Calu3 (cell line): ENCODE results near the gene OAS1. TPM values are rescaled to one million over a fixed set of nuclear protein-coding genes. Genes with fewer than 3 reads are reported as not detected.

Experiments used
- BruUV-seq: library from RNA; stranded (reverse); fragments of 400-500 nt; replicated peaks from 2 replicates; lab custom pipeline; 2021; lab: Mats Ljungman, UMichigan
- CTCF ChIA-PET: fragments of 300-600 bp; sonication (Branson Sonifier 250); formaldehyde crosslinking; loops from one replicate; lab custom pipeline; 2022; ENCODE audit warnings: antibody characterized with exemption; lab: Charles Lee
- DNase-seq: peaks from one replicate; pipeline ENCODE4 v3.0.0; 2022
- H3K27ac Mint-ChIP-seq: one replicate; pipeline ENCODE4 v1.8.0; 2022; ENCODE audit warnings: mixed read lengths; ENCODE audit not compliant: unreplicated experiment
- H3K27me3 Mint-ChIP-seq: one replicate; pipeline ENCODE4 v1.8.0; 2022; ENCODE audit warnings: mixed read lengths; ENCODE audit not compliant: unreplicated experiment
- H3K36me3 Mint-ChIP-seq: one replicate; pipeline ENCODE4 v1.8.0; 2022; ENCODE audit warnings: mild to moderate bottlenecking, moderate library complexity, mixed read lengths; ENCODE audit not compliant: insufficient read depth, unreplicated experiment
- H3K4me1 Mint-ChIP-seq: one replicate; pipeline ENCODE4 v1.8.0; 2022; ENCODE audit warnings: mild to moderate bottlenecking, low read depth, mixed read lengths; ENCODE audit not compliant: unreplicated experiment
- H3K4me3 Mint-ChIP-seq: one replicate; pipeline ENCODE4 v1.8.0; 2022; ENCODE audit warnings: mild to moderate bottlenecking, low read depth, moderate library complexity, mixed read lengths; ENCODE audit not compliant: unreplicated experiment
- H3K9me3 Mint-ChIP-seq: one replicate; pipeline ENCODE4 v1.8.0; 2022; ENCODE audit warnings: low read depth, mixed read lengths; ENCODE audit not compliant: unreplicated experiment
- intact Hi-C: fragments of 100-400 bp; cut with micrococcal nuclease; formaldehyde crosslinking; loops from one replicate; pipeline ENCODE4 v1.10.0; 2022; ENCODE audit not compliant: unreplicated experiment
- total RNA-seq: library from RNA; stranded (reverse); gene quantifications from 2 replicates; pipeline ENCODE4 v1.2.3, GENCODE V29; 2022
- TF ChIP-seq, protein P1 (sequence below): fragments of 200-600 bp; IDR thresholded peaks from one replicate; pipeline ENCODE4 v1.8.0; 2022; ENCODE audit warnings: antibody characterized with exemption; ENCODE audit not compliant: unreplicated experiment

Gene OAS1
- total RNA-seq, 1 experiment from 2014 or later = 170 TPM

DNA sequence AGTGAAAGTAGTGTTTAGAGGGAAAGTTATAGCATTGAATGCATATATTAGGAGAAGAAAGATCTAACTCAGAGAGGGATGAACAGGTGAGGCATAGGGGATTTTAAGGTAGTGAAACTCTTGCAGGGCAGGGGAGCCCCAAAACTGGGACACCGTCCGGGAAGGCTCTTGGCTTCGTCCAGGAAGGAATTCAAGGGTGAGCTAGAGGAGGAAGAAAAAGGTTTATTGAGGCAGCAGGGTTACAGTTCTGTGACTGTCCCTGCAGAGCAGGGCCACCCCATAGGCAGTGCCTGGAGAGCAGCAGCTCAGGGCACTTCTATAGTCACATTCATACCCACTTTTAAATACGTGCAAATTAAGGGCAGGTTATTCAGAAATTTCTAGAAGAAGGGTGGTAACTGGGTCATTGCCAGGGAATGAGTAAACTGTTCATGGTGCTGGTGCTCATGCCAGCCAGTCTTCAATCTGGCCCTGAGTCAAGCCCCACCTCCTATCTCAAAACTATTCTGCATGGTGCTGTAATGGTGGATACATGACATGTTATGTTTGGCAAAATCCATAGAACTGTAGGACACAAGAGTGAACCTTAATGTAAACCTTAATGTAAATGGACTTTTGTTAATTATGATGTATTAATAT lies 1.2 kb upstream of the OAS1 start:
- CTCF ChIA-PET = no interaction called here
- H3K9me3 Mint-ChIP-seq = no peaks in the 10 kb centered on the region
- H3K4me3 Mint-ChIP-seq = no peak overlapping the region
- peaks cover 24% of the 10 kb centered on the region for H3K36me3 Mint-ChIP-seq
- peak overlapping the region; percentile 92 for H3K27ac Mint-ChIP-seq
- TF ChIP-seq, protein P1, sequence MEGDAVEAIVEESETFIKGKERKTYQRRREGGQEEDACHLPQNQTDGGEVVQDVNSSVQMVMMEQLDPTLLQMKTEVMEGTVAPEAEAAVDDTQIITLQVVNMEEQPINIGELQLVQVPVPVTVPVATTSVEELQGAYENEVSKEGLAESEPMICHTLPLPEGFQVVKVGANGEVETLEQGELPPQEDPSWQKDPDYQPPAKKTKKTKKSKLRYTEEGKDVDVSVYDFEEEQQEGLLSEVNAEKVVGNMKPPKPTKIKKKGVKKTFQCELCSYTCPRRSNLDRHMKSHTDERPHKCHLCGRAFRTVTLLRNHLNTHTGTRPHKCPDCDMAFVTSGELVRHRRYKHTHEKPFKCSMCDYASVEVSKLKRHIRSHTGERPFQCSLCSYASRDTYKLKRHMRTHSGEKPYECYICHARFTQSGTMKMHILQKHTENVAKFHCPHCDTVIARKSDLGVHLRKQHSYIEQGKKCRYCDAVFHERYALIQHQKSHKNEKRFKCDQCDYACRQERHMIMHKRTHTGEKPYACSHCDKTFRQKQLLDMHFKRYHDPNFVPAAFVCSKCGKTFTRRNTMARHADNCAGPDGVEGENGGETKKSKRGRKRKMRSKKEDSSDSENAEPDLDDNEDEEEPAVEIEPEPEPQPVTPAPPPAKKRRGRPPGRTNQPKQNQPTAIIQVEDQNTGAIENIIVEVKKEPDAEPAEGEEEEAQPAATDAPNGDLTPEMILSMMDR = no peak
- H3K4me1 Mint-ChIP-seq = peaks cover 48% of the 10 kb centered on the region
- H3K27me3 Mint-ChIP-seq = no peaks in the 10 kb centered on the region
- DNase-seq = peak; percentile 31
- intact Hi-C loops = loop anchor here (2.0 kb wide), 1 partner anchor 15 kb away; no protein-coding TSS in a partner anchor
- BruUV-seq = no TSS peak

DNA sequence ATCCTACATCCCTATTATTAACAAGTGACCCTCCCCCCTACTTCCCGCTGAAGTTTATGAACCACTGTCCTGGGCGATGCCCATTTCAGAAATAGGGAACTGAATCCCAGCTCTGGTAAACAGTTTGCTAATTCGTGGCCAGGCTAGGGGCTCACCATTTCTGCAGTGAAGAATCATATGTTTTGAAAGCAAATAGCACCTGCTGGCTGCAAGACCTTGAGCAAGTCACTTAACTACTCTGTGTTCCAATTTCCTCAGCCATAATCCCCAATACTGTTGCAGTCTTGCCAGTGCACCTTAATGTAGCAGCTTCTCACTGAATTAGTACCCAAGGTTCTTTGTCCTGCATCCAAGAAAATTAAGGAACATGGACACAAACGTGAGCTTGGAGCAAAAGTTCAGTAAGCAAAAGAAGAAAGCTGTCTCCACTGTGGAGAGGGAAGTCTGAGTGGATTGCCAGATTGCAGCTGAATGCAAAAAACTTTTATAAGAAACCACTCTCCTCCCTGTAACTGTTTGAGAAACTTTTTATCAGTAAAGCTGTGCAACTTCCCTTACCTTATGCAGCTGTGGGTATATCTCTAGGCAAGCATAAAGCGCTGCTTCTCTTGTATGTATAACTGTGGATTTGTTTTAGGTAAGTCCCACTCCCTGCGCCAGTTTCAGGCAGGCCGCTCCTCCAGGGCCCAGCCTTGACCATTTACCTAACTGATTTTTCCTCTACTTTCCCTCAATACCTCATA lies 824 bp downstream of the OAS1 start:
- H3K27ac Mint-ChIP-seq = peak overlapping the region; percentile 17
- TF ChIP-seq, protein P1 = no peak
- peaks cover 42% of the 10 kb centered on the region for H3K4me1 Mint-ChIP-seq
- no peak for DNase-seq
- H3K27me3 Mint-ChIP-seq = no peaks in the 10 kb centered on the region
- peak overlapping the region; percentile 74 for H3K4me3 Mint-ChIP-seq
- CTCF ChIA-PET = interaction anchor here (1.0 to 1.9 kb wide), 8 partner anchors 13 to 86 kb away, joined by 3 to 9 read pairs (median 4); partner anchors contain the start of genes OAS2 and OAS3
- H3K36me3 Mint-ChIP-seq = peaks cover 31% of the 10 kb centered on the region
- intact Hi-C loops = loop anchor here (2.0 kb wide), 1 partner anchor 13 kb away; no protein-coding TSS in a partner anchor
- no TSS peak for BruUV-seq
- H3K9me3 Mint-ChIP-seq = no peaks in the 10 kb centered on the region

DNA sequence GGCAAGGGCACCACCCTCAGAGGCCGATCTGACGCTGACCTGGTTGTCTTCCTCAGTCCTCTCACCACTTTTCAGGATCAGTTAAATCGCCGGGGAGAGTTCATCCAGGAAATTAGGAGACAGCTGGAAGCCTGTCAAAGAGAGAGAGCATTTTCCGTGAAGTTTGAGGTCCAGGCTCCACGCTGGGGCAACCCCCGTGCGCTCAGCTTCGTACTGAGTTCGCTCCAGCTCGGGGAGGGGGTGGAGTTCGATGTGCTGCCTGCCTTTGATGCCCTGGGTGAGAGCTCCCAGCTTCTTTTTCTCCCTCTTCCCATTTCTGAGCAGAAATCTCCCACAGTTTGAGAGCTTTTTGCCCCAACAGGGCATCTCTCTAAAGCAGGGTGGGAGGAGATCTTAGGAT lies 1.8 kb downstream of the OAS1 start:
- H3K4me1 Mint-ChIP-seq = peaks cover 32% of the 10 kb centered on the region
- H3K9me3 Mint-ChIP-seq = peaks cover 6% of the 10 kb centered on the region
- no peak for DNase-seq
- CTCF ChIA-PET = interaction anchor here (1.1 kb wide), 1 partner anchor 16 kb away, joined by 3 read pairs; no protein-coding TSS in a partner anchor
- intact Hi-C loops = no loop called here
- TF ChIP-seq, protein P1 = no peak
- no peaks in the 10 kb centered on the region for H3K27me3 Mint-ChIP-seq
- peaks cover 31% of the 10 kb centered on the region for H3K36me3 Mint-ChIP-seq
- peak overlapping the region; percentile 74 for H3K4me3 Mint-ChIP-seq
- H3K27ac Mint-ChIP-seq = no peak overlapping the region
- BruUV-seq = no TSS peak

DNA sequence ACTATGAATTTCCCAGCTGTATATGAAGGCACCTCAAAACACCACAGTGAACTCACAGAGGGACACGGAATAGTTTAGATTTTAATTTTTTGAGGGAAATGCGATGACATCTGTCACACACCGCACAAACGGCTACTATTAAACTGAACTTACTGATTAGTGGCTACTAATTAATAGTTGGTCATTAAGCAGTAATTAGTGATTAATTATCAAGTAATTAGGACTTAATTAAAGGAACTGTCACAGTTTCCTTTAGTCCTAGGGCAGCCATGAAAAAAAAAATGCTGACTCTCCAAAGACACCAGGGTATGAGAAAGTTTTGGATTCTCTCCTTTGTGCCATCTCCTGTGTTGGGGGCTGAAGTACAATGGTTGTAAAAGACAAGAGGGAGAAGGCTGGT lies 2.9 kb downstream of the OAS1 start:
- TF ChIP-seq, protein P1 = no peak
- intact Hi-C loops = no loop called here
- H3K4me1 Mint-ChIP-seq = peaks cover 21% of the 10 kb centered on the region
- CTCF ChIA-PET = no interaction called here
- BruUV-seq = no TSS peak
- H3K27me3 Mint-ChIP-seq = no peaks in the 10 kb centered on the region
- H3K4me3 Mint-ChIP-seq = no peak overlapping the region
- H3K9me3 Mint-ChIP-seq = peaks cover 6% of the 10 kb centered on the region
- DNase-seq = no peak
- no peak overlapping the region for H3K27ac Mint-ChIP-seq
- H3K36me3 Mint-ChIP-seq = peaks cover 26% of the 10 kb centered on the region
